ENCODE results near the gene WNT10A.
A peak's percentile ranks its signal among the peaks of the same experiment; 100 is the strongest.

The WNT10A gene

GRCh38 chr2:218888341-218888740 is 7.7 kb downstream of the WNT10A start:
- no peak for DNase-seq (ENCODE audit: low spot score)
- ChIA-PET CTCF (interaction anchor here (5.3 to 15.9 kb wide), 2 partner anchors 7 to 12 kb away, joined by 38 to 413 read pairs; no protein-coding TSS in a partner anchor), POLR2A (ENCODE audit: low non-redundant PET) (no interaction called here)
- peak overlapping the region; percentile 17 for H3K27ac ChIP-seq
- no peak for TF ChIP-seq CTCF (conservative IDR thresholded peaks at IDR 0.05; ENCODE audit: low read depth)

GRCh38 chr2:218889937-218890336 is 9.3 kb downstream of the WNT10A start:
- ChIA-PET CTCF (interaction anchor here (5.3 to 9.8 kb wide), 2 partner anchors 9 to 13 kb away, joined by 38 to 413 read pairs; partner anchors contain the start of gene WNT10A), POLR2A (ENCODE audit: low non-redundant PET) (no interaction called here)

GRCh38 chr2:218890369-218890768 is 9.7 kb downstream of the WNT10A start:
- DNase-seq (ENCODE audit: low spot score), result no peak
- POLR2A ChIA-PET (ENCODE audit: low non-redundant PET), result no interaction called here
- CTCF ChIA-PET, result interaction anchor here (0.6 to 9.8 kb wide), 2 partner anchors 10 to 89 kb away, joined by 4 to 413 read pairs; partner anchors contain the start of gene WNT10A
- no peak overlapping the region for H3K27ac ChIP-seq
- no peak for TF ChIP-seq CTCF (conservative IDR thresholded peaks at IDR 0.05; ENCODE audit: low read depth)

More at GRCh38 chr2:218889937-218890336, 9.3 kb downstream of the WNT10A start:
- no peak for TF ChIP-seq CTCF (conservative IDR thresholded peaks at IDR 0.05; ENCODE audit: low read depth)
- H3K27ac ChIP-seq, result no peak overlapping the region
- no peak for DNase-seq (ENCODE audit: low spot score)

- no peak for DNase-seq (ENCODE audit: low spot score)
- H3K27ac ChIP-seq, result peak overlapping the region; percentile 84; the same call in 1 of the 2 replicates
- ChIA-PET POLR2A (ENCODE audit: low non-redundant PET) (no interaction called here), CTCF (interaction anchor here (0.6 to 9.8 kb wide), 5 partner anchors 11 to 495 kb away, joined by 3 to 413 read pairs (median 3); partner anchors contain the start of gene WNT10A)
- no peak for TF ChIP-seq CTCF (conservative IDR thresholded peaks at IDR 0.05; ENCODE audit: low read depth)
Observed at GRCh38 chr2:218891275-218892135, 10.9 kb downstream of the WNT10A start.

- peak; percentile 51 for DNase-seq (ENCODE audit: low spot score)
- CTCF ChIA-PET, result interaction anchor here (0.6 to 9.8 kb wide), 5 partner anchors 12 to 800 kb away, joined by 3 to 413 read pairs (median 3); partner anchors contain the start of gene WNT10A
- H3K27ac ChIP-seq, result peak overlapping the region; percentile 84
- TF ChIP-seq CTCF (conservative IDR thresholded peaks at IDR 0.05; ENCODE audit: low read depth), result peak; percentile 77
- POLR2A ChIA-PET (ENCODE audit: low non-redundant PET), result no interaction called here
Observed at GRCh38 chr2:218892693-218893348, 12.2 kb downstream of the WNT10A start.

Measured in RWPE1 (cell line).